ENCODE results near the gene TAS1R1.
"Not testable (repeated sequence)": the region's sequence is repeated elsewhere in the genome, so short reads cannot be mapped to it uniquely, and the experiment has no call there.

- not testable (repeated sequence) for TF ChIP-seq EZH2 (IDR thresholded peaks at IDR 0.05); POLR2AphosphoS5 (IDR thresholded peaks at IDR 0.05; ENCODE audit: borderline replicate concordance, low read depth, low read length); FOXP2 (optimal IDR thresholded peaks at IDR 0.05; ENCODE audit: control extremely low read depth, extremely low read length, insufficient read depth)
Measured at GRCh38 chr1:6559161-6559560, 4.1 kb downstream of the TAS1R1 start.

All from SK-N-MC (cell line).